ENCODE results near the gene ATXN1. TPM values are rescaled to one million over a fixed set of nuclear protein-coding genes. Genes with fewer than 3 reads are reported as not detected.

Gene ATXN1
- polyA plus RNA-seq, 1 of the 3 experiments (the other 2 are of a cell fraction), result 7.9 TPM

GRCh38 chr6:16337295-16337975, 423.8 kb downstream of the ATXN1 start:
- Histone ChIP-seq H3K36me3 (replicated peaks in 1 of 2; ENCODE audit: control insufficient read depth in 1 of 2, insufficient read depth in 2 of 2, low read length in 1 of 2) (no peaks in the 10 kb centered on the region), H2AFZ (ENCODE audit: low read depth) (no peak overlapping the region), H3K4me1 (ENCODE audit: control insufficient read depth in 1 of 2, insufficient read depth in 2 of 2, low read depth in 1 of 2, low read length in 1 of 2) (peaks cover 48 to 64% of the 10 kb centered on the region in 2 experiments), H3K79me2 (ENCODE audit: insufficient read depth) (peaks cover 9% of the 10 kb centered on the region), H3F3A (replicated peaks; ENCODE audit: insufficient read depth) (peaks cover 45% of the 10 kb centered on the region), H3K4me3 (ENCODE audit: low read depth in 2 of 2, low read length in 1 of 2) (no peak overlapping the region), H3K27me3 (ENCODE audit: insufficient read depth) (no peaks in the 10 kb centered on the region), H3K9ac (no peak overlapping the region; the same call in 1 of the 2 replicates), H3K4me2 (peak overlapping the region; percentile 35), H3K27ac (ENCODE audit: low read depth in 2 of 2, low read length in 1 of 2) (peak overlapping the region; percentile 89 to 94), H4K20me1 (ENCODE audit: insufficient read depth) (no peaks in the 10 kb centered on the region; the same call in 1 of the 2 replicates), H3K9me2 (no peaks in the 10 kb centered on the region), H3K9me3 (no peaks in the 10 kb centered on the region)
- CTCF ChIA-PET, result interaction anchor here (0.8 to 10.8 kb wide), 9 partner anchors 8 to 81 kb away, joined by 3 to 289 read pairs (median 4); no protein-coding TSS in a partner anchor
- peak; percentile 81 for DNase-seq
- POLR2A ChIA-PET, result interaction anchor here (0.6 to 1.9 kb wide), 6 partner anchors 8 to 66 kb away, joined by 3 to 6 read pairs (median 3); no protein-coding TSS in a partner anchor
- 14% methylated on average over 11 of the region's 13 CpGs for WGBS (ENCODE audit: low lambda C conversion rate)
- peak; percentile 81; the same call in 1 of the 2 replicates for TF ChIP-seq RXRA (IDR thresholded peaks at IDR 0.05; ENCODE audit: borderline replicate concordance, low read depth)
- no peak for TF ChIP-seq ELF1 (IDR thresholded peaks at IDR 0.05)
- peak; percentile 96 for TF ChIP-seq POLR2AphosphoS5 (IDR thresholded peaks at IDR 0.05; ENCODE audit: low read depth, low read length)
- TF ChIP-seq SMC3 (IDR thresholded peaks at IDR 0.05; ENCODE audit: low read depth, low read length), result no peak
- no peak for TF ChIP-seq EZH2phosphoT487 (IDR thresholded peaks at IDR 0.05; ENCODE audit: borderline replicate concordance, low read depth)
- TF ChIP-seq RFX5 (IDR thresholded peaks at IDR 0.05; ENCODE audit: low read length), result no peak
- TF ChIP-seq, protein P1, sequence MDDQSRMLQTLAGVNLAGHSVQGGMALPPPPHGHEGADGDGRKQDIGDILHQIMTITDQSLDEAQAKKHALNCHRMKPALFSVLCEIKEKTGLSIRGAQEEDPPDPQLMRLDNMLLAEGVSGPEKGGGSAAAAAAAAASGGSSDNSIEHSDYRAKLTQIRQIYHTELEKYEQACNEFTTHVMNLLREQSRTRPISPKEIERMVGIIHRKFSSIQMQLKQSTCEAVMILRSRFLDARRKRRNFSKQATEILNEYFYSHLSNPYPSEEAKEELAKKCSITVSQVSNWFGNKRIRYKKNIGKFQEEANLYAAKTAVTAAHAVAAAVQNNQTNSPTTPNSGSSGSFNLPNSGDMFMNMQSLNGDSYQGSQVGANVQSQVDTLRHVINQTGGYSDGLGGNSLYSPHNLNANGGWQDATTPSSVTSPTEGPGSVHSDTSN (IDR thresholded peaks at IDR 0.05), result peak; percentile 84
- TF ChIP-seq SIN3A (IDR thresholded peaks at IDR 0.05; ENCODE audit: borderline replicate concordance, low read depth, low read length), result peak; percentile 50; the same call in 1 of the 2 replicates
- TF ChIP-seq IRF3 (IDR thresholded peaks at IDR 0.05; ENCODE audit: low read depth, low read length), result no peak
- no peak for TF ChIP-seq YY1 (IDR thresholded peaks at IDR 0.05; ENCODE audit: low read depth)
- peak; percentile 85 to 90 for TF ChIP-seq EP300 (IDR thresholded peaks at IDR 0.05; ENCODE audit: borderline replicate concordance in 1 of 2, low read depth in 1 of 2, low read length in 1 of 2)
- TF ChIP-seq, protein P2, sequence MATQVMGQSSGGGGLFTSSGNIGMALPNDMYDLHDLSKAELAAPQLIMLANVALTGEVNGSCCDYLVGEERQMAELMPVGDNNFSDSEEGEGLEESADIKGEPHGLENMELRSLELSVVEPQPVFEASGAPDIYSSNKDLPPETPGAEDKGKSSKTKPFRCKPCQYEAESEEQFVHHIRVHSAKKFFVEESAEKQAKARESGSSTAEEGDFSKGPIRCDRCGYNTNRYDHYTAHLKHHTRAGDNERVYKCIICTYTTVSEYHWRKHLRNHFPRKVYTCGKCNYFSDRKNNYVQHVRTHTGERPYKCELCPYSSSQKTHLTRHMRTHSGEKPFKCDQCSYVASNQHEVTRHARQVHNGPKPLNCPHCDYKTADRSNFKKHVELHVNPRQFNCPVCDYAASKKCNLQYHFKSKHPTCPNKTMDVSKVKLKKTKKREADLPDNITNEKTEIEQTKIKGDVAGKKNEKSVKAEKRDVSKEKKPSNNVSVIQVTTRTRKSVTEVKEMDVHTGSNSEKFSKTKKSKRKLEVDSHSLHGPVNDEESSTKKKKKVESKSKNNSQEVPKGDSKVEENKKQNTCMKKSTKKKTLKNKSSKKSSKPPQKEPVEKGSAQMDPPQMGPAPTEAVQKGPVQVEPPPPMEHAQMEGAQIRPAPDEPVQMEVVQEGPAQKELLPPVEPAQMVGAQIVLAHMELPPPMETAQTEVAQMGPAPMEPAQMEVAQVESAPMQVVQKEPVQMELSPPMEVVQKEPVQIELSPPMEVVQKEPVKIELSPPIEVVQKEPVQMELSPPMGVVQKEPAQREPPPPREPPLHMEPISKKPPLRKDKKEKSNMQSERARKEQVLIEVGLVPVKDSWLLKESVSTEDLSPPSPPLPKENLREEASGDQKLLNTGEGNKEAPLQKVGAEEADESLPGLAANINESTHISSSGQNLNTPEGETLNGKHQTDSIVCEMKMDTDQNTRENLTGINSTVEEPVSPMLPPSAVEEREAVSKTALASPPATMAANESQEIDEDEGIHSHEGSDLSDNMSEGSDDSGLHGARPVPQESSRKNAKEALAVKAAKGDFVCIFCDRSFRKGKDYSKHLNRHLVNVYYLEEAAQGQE (IDR thresholded peaks at IDR 0.05; ENCODE audit: low read depth, low read length), result peak; percentile 81
- TF ChIP-seq TAF1 (IDR thresholded peaks at IDR 0.05; ENCODE audit: borderline replicate concordance, low read depth, low read length), result no peak
- TF ChIP-seq MXI1 (IDR thresholded peaks at IDR 0.05; ENCODE audit: low read depth, low read length), result peak; percentile 90
- TF ChIP-seq FOXJ3 (CRISPR knock-in tag; IDR thresholded peaks at IDR 0.05), result 0 out of 2 replicates have a peak, but pooled peaks have one; percentile 33
- peak; percentile 69 for TF ChIP-seq JUND (IDR thresholded peaks at IDR 0.05)
- peak; percentile 87 for TF ChIP-seq RCOR1 (IDR thresholded peaks at IDR 0.05; ENCODE audit: low read length)
- TF ChIP-seq TEAD4 (IDR thresholded peaks at IDR 0.05; ENCODE audit: borderline replicate concordance, insufficient read depth), result peak; percentile 75
- no peak for TF ChIP-seq FOXM1 (IDR thresholded peaks at IDR 0.05; ENCODE audit: low read depth)
- TF ChIP-seq TCF12 (IDR thresholded peaks at IDR 0.05), result peak; percentile 99
- peak; percentile 41 for TF ChIP-seq CHD2 (IDR thresholded peaks at IDR 0.05; ENCODE audit: low read length, partially characterized antibody)
- TF ChIP-seq RAD21 (IDR thresholded peaks at IDR 0.05; ENCODE audit: low read length), result no peak; the same call in 1 of the 2 replicates
- TF ChIP-seq, protein P3, sequence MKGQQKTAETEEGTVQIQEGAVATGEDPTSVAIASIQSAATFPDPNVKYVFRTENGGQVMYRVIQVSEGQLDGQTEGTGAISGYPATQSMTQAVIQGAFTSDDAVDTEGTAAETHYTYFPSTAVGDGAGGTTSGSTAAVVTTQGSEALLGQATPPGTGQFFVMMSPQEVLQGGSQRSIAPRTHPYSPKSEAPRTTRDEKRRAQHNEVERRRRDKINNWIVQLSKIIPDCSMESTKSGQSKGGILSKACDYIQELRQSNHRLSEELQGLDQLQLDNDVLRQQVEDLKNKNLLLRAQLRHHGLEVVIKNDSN (IDR thresholded peaks at IDR 0.05; ENCODE audit: borderline replicate concordance, low read depth), result no peak; the same call in 1 of the 2 replicates
- TF ChIP-seq, protein P4, sequence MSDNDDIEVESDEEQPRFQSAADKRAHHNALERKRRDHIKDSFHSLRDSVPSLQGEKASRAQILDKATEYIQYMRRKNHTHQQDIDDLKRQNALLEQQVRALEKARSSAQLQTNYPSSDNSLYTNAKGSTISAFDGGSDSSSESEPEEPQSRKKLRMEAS (IDR thresholded peaks at IDR 0.05; ENCODE audit: low read depth), result peak; percentile 88
- TF ChIP-seq MEF2A (IDR thresholded peaks at IDR 0.05; ENCODE audit: borderline replicate concordance, low read depth), result no peak
- peak; percentile 96 for TF ChIP-seq NFIC (IDR thresholded peaks at IDR 0.05; ENCODE audit: borderline replicate concordance)

Data from SK-N-SH (cell line).